Kidney epithelial cell (primary cell): Measurements from ENCODE around the gene C19orf67. TPM values are rescaled to one million over a fixed set of nuclear protein-coding genes. Genes with fewer than 3 reads are reported as not detected.

Experiments
- DNase-seq: peaks from one replicate; pipeline ENCODE4 v3.0.0-alpha.2; 2010; ENCODE audit warnings: low read depth
- H3K27me3 ChIP-seq: 2 replicates; pipeline ENCODE4 v1.6.0; 2011; ENCODE audit warnings: low read length; ENCODE audit not compliant: control insufficient read depth, insufficient read depth
- H3K36me3 ChIP-seq: 2 replicates; pipeline ENCODE4 v1.5.1; 2011; ENCODE audit warnings: low read length; ENCODE audit not compliant: control insufficient read depth, insufficient read depth
- H3K4me3 ChIP-seq: 2 replicates; pipeline ENCODE4 v1.5.1; 2011; ENCODE audit warnings: low read depth, mild to moderate bottlenecking, control low read depth, low read length
- total RNA-seq: library from RNA; depleted of rRNA; stranded (reverse); fragments of >200 nt; gene quantifications from 2 replicates; pipeline ENCODE4 v1.2.3, GENCODE V29; 2015
- TF ChIP-seq, protein P1 (sequence below): IDR thresholded peaks from 2 replicates; pipeline ENCODE4 v1.5.1; 2011; ENCODE audit warnings: mild to moderate bottlenecking, moderate library complexity, low read length, control low read depth, inconsistent platforms; ENCODE audit not compliant: insufficient read depth, poor library complexity, severe bottlenecking

Gene C19orf67
- total RNA-seq, 1 donor from 2014 or later, result not detected

DNA sequence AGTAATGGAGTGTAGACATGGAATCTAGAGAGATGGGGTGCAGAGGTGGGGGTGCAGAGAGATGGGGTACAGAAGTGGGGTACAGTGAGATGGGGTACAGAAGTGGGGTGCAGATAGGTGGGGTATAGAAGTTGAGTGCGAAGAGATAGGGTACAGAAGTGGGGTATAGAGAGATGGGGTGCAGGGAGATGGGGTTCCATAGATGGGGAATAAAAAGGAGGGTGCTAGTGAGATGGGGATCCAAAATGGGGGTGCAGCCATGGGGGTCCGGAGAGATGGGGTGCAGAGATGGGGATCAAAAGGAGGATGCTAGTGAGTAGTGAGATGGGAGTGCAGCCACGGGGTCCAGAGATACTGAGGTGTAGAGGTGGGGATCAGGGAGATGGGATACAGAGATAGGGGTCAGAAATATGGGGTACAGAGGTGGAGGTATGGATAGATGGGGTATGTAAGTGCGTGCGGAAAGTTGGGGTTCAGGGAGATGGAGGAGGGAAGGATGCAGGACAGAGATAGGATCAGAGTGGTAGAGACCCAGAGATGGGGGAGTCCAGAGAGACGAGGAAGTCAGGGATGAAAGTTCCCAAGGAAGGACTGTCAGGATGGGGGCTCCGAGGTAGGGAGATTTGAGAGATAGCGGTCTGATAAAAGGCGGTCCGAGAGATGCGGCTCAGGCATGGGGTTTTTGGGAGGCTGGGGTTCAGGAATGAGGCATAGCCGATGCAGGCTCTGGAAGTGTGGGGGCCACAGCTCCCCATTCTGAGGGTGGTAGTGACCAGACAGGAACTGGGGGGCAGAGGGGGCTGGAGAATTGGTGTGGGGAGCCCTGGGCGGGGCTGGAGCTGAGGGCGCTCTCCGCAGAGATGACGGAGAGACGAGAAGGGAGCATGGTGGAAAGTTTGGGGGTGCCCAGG lies 27.1 kb downstream of the C19orf67 start:
- H3K4me3 ChIP-seq, result no peak overlapping the region
- TF ChIP-seq, protein P1, sequence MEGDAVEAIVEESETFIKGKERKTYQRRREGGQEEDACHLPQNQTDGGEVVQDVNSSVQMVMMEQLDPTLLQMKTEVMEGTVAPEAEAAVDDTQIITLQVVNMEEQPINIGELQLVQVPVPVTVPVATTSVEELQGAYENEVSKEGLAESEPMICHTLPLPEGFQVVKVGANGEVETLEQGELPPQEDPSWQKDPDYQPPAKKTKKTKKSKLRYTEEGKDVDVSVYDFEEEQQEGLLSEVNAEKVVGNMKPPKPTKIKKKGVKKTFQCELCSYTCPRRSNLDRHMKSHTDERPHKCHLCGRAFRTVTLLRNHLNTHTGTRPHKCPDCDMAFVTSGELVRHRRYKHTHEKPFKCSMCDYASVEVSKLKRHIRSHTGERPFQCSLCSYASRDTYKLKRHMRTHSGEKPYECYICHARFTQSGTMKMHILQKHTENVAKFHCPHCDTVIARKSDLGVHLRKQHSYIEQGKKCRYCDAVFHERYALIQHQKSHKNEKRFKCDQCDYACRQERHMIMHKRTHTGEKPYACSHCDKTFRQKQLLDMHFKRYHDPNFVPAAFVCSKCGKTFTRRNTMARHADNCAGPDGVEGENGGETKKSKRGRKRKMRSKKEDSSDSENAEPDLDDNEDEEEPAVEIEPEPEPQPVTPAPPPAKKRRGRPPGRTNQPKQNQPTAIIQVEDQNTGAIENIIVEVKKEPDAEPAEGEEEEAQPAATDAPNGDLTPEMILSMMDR, result no peak
- no peak for DNase-seq
- no peaks in the 10 kb centered on the region for H3K36me3 ChIP-seq
- H3K27me3 ChIP-seq, result peaks cover 26% of the 10 kb centered on the region

DNA sequence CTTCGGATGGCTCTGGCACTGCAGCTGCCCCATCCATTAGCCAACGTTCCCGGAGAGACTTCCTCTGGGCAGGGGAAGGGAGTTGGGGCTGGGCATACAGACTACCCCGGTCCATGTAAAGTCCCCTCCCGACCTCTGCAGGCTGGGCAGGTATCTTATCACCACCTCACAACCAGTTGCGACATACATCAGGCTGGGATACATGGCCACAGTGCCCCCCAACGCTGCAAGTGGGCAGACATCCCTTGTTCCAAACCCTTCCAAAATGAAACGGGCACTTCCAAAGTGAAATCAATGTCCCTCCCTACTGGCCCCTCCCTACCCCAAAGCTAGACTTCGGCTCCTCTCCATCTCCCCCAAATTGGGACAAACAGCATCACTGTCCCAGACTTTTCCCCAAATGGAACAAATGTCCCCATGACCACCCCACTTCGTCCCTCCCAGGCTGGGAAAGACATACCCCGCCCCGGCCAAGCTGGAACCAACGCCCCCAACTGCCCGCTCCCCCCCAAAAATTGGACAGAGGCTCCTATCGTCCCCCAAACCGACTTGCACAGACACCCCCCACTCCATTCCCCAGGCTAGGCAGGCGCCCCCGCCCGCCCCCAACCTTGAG lies 28.7 kb downstream of the C19orf67 start:
- Histone ChIP-seq H3K4me3 (no peak overlapping the region), H3K36me3 (peaks cover 1% of the 10 kb centered on the region), H3K27me3 (peaks cover 26% of the 10 kb centered on the region)
- no peak for DNase-seq
- TF ChIP-seq, protein P1, result no peak

DNA sequence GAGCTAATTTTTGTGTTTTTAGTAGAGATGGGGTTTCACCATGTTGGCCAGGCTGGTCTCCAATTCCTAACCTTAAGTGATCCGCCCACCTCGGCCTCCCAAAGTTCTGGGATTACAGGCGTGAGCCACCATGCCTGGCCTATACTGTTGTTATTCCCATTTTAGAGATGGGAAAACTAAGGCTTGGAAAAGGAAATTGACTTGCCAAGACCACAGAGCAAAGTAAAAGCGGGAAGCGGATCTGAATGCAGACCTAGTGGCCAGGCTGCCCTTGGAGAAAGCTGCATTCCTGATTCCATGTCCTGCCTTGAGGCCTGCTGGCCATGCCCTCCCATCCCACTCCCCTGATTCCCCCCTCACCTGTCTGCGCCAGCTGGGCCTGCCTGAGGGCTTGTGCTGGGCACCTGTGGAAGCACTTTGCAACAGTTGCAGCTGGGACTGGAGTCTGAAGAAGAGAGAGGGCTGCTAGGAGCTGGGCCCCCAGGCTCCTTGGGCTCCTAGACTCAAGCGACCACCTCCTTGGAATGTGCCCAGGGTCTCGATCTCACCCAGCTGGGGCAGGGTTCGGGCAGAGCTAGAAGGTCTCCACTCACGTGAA lies 29.4 kb downstream of the C19orf67 start:
- H3K27me3 ChIP-seq, result peaks cover 23% of the 10 kb centered on the region
- TF ChIP-seq, protein P1, result no peak
- H3K4me3 ChIP-seq, result no peak overlapping the region
- no peak for DNase-seq
- peaks cover 1% of the 10 kb centered on the region for H3K36me3 ChIP-seq

DNA sequence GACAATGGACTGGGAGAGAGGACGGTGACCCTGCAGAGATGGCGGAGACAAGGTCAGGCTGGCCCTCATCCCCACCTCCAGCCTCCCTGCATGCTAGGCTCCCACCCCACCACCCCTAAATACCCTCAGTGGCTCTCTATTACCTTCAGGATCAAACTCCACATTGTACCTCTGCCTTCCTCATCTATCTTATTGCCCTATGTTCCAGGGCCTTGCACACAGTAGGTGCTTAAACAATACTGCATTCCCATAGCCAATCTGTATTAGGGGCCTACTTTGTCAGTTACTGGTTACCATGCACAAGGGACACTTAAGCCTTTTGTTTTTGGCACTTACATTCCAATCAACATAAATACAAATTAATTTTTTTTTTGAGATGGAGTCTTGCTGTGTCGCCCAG lies 30.2 kb downstream of the C19orf67 start:
- DNase-seq, result no peak
- TF ChIP-seq, protein P1, result no peak
- no peak overlapping the region for H3K4me3 ChIP-seq

GRCh38 chr19:14054721-14055120 lies 30.9 kb downstream of the C19orf67 start:
- Histone ChIP-seq H3K4me3 (no peak overlapping the region), H3K27me3 (peaks cover 20% of the 10 kb centered on the region), H3K36me3 (peaks cover 1% of the 10 kb centered on the region)
- DNase-seq, result no peak
- TF ChIP-seq, protein P1, result no peak

More for the DNA sequence above, 30.2 kb downstream of the C19orf67 start:
- Histone ChIP-seq H3K36me3 (peaks cover 1% of the 10 kb centered on the region), H3K27me3 (peaks cover 23% of the 10 kb centered on the region)
